Astrocyte (in vitro differentiated cells and primary cell): Measurements from ENCODE around the gene KLHL30. TPM values are rescaled to one million over a fixed set of nuclear protein-coding genes. Genes with fewer than 3 reads are reported as not detected.

ENCODE experiments used
- DNase-seq: peaks from one replicate; pipeline ENCODE4 v3.0.0-alpha.2; 2010; ENCODE audit warnings: low read depth
- FAIRE-seq: peaks from 2 replicates; lab custom pipeline; 2011; peaks lifted over from hg19 to GRCh38; lab: Jason Lieb, UNC
- H2AFZ ChIP-seq: 2 replicates; pipeline ENCODE4 v1.6.0; 2012; ENCODE audit warnings: low read depth, low read length, inconsistent platforms
- H3K27ac ChIP-seq: 2 replicates; pipeline ENCODE4 v1.5.1; 2011; ENCODE audit warnings: low read depth, low read length, inconsistent platforms
- H3K27me3 ChIP-seq: 2 replicates; pipeline ENCODE4 v1.6.0; 2011; ENCODE audit warnings: low read length, inconsistent platforms; ENCODE audit not compliant: insufficient read depth
- H3K36me3 ChIP-seq: 2 replicates; pipeline ENCODE4 v1.5.1; 2011; ENCODE audit warnings: low read length, inconsistent platforms; ENCODE audit not compliant: insufficient read depth
- H3K4me1 ChIP-seq: 2 replicates; pipeline ENCODE4 v1.5.1; 2011; ENCODE audit warnings: low read length, inconsistent platforms; ENCODE audit not compliant: insufficient read depth
- H3K4me2 ChIP-seq: 2 replicates; pipeline ENCODE4 v1.6.0; 2012; ENCODE audit warnings: low read length, inconsistent platforms
- H3K4me3 ChIP-seq: 2 replicates; pipeline ENCODE4 v1.5.1; 2011; ENCODE audit warnings: low read depth, mild to moderate bottlenecking, low read length, inconsistent platforms; ENCODE audit not compliant: insufficient read depth
- H3K79me2 ChIP-seq: 2 replicates; pipeline ENCODE4 v1.6.0; 2012; ENCODE audit warnings: mild to moderate bottlenecking, low read length, inconsistent platforms; ENCODE audit not compliant: insufficient read depth
- H3K9ac ChIP-seq: 2 replicates; pipeline ENCODE4 v1.6.0; 2012; ENCODE audit warnings: mild to moderate bottlenecking, low read length, inconsistent platforms
- H3K9me3 ChIP-seq: 2 replicates; pipeline ENCODE4 v1.5.1; 2012; ENCODE audit warnings: low read depth, mild to moderate bottlenecking, low read length, inconsistent platforms; ENCODE audit not compliant: insufficient read depth
- H4K20me1 ChIP-seq: 2 replicates; pipeline ENCODE4 v1.6.0; 2012; ENCODE audit warnings: low read length, inconsistent platforms; ENCODE audit not compliant: insufficient read depth
- H3K27ac Mint-ChIP-seq: one replicate; pipeline ENCODE4 v1.8.0; 2021; ENCODE audit warnings: mild to moderate bottlenecking, mixed read lengths; ENCODE audit not compliant: unreplicated experiment
- H3K27me3 Mint-ChIP-seq: one replicate; pipeline ENCODE4 v1.8.0; 2021; ENCODE audit warnings: low read depth, mixed read lengths; ENCODE audit not compliant: unreplicated experiment
- H3K36me3 Mint-ChIP-seq: one replicate; pipeline ENCODE4 v1.8.0; 2021; ENCODE audit warnings: low read depth, mixed read lengths; ENCODE audit not compliant: unreplicated experiment
- H3K4me1 Mint-ChIP-seq: one replicate; pipeline ENCODE4 v1.8.0; 2021; ENCODE audit warnings: low read depth, mixed read lengths; ENCODE audit not compliant: unreplicated experiment
- H3K4me3 Mint-ChIP-seq: one replicate; pipeline ENCODE4 v1.8.0; 2021; ENCODE audit warnings: mild to moderate bottlenecking, moderate library complexity, mixed read lengths; ENCODE audit not compliant: unreplicated experiment
- H3K9me3 Mint-ChIP-seq: one replicate; pipeline ENCODE4 v1.8.0; 2021; ENCODE audit warnings: mild to moderate bottlenecking, mixed read lengths; ENCODE audit not compliant: unreplicated experiment
- EZH2 ChIP-seq: IDR thresholded peaks from 2 replicates; pipeline ENCODE4 v1.6.1; 2012; ENCODE audit warnings: mild to moderate bottlenecking, low read length, inconsistent platforms; ENCODE audit not compliant: insufficient read depth
- total RNA-seq: library from RNA; stranded (reverse); gene quantifications from 2 replicates; pipeline ENCODE4 v1.2.1, GENCODE V29; 2021
- TF ChIP-seq, protein P1 (sequence below): IDR thresholded peaks from 2 replicates; pipeline ENCODE4 v1.5.1; 2011; ENCODE audit warnings: low read depth, mild to moderate bottlenecking, inconsistent platforms, low read length, moderate library complexity; ENCODE audit not compliant: insufficient read depth

KLHL30 gene
- total RNA-seq, 1 donor from 2014 or later: 0.59 TPM

DNA sequence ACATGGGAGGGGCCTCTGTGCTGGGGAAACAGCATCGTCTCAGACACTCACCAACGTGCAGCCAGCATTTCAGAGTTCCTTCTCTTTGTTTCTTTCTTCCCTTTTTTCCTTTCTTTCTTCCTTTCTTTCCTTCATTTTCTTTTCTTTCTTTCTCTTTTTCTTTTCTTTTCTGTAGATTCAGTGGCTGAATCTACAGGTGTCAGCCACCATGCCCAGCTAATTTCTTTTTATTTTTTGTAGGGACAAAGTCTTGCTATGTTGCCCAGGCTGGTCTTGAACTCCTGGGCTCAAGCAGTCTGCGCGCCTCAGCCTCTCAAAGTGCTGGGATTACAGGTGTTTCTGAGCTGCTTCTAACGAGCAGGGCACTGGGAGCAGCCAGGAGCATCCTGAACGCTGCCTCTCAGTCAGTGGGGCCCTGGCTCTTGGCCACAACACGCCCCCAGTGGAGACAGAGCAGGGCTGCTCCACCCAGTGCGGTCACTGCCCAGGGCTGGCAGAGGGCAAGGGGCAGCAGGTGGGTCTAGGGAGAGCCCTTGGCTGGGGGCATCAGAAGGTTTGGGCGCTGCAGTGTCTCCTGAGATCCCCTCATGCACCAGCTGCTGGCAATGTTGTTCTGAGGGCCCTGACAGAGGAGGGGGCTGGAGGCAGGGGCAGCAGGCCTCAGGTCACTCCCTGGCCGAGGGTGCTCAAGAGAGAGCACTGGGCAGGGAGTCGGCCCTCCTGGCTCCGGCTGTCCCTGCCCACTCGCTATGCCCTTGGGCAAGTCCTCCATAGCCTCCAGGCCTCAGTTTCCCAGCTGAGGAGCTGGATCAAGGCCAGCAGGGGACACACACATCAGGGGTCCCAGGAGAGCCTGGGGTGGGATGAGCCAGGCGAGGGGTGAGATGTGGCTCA, 4.7 kb upstream of the KLHL30 start:
- H3K27me3 ChIP-seq: no peaks in the 10 kb centered on the region
- Mint-ChIP-seq H3K9me3 (no peaks in the 10 kb centered on the region), H3K4me1 (no peaks in the 10 kb centered on the region), H3K27ac (no peak overlapping the region), H3K27me3 (peaks cover 35% of the 10 kb centered on the region), H3K36me3 (no peaks in the 10 kb centered on the region), H3K4me3 (no peak overlapping the region)
- no peak overlapping the region for H3K27ac ChIP-seq
- no peaks in the 10 kb centered on the region for H4K20me1 ChIP-seq
- H3K4me1 ChIP-seq: no peaks in the 10 kb centered on the region
- H2AFZ ChIP-seq: no peak overlapping the region
- no peaks in the 10 kb centered on the region for H3K9me3 ChIP-seq
- no peak overlapping the region for H3K9ac ChIP-seq
- no peaks in the 10 kb centered on the region for H3K36me3 ChIP-seq
- FAIRE-seq: no peak
- no peak for DNase-seq
- H3K79me2 ChIP-seq: no peaks in the 10 kb centered on the region
- no peak overlapping the region for H3K4me3 ChIP-seq
- no peak overlapping the region for H3K4me2 ChIP-seq
- TF ChIP-seq, protein P1, sequence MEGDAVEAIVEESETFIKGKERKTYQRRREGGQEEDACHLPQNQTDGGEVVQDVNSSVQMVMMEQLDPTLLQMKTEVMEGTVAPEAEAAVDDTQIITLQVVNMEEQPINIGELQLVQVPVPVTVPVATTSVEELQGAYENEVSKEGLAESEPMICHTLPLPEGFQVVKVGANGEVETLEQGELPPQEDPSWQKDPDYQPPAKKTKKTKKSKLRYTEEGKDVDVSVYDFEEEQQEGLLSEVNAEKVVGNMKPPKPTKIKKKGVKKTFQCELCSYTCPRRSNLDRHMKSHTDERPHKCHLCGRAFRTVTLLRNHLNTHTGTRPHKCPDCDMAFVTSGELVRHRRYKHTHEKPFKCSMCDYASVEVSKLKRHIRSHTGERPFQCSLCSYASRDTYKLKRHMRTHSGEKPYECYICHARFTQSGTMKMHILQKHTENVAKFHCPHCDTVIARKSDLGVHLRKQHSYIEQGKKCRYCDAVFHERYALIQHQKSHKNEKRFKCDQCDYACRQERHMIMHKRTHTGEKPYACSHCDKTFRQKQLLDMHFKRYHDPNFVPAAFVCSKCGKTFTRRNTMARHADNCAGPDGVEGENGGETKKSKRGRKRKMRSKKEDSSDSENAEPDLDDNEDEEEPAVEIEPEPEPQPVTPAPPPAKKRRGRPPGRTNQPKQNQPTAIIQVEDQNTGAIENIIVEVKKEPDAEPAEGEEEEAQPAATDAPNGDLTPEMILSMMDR: no peak
- no peak for TF ChIP-seq EZH2

DNA sequence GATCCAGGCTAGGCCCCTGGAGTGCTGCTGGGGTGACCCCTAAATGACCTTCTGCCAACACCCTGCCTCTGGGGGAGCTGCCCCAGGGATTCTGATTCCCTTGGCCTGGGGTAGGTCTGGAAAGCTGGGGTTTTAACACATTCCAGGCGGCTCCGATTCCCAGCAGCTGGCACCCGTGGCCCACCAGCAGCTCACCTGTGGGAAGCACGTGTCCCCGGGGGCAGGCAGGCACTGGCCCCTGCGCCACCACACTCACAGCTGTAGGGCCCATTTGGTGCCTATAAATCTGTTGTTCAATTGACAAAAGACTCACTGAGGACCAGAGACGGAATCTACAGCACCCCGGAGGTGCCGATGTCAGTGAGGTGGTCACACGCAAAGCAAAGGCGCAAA, 4.1 kb upstream of the KLHL30 start:
- FAIRE-seq: no peak
- H3K9me3 Mint-ChIP-seq: no peaks in the 10 kb centered on the region
- H3K27me3 Mint-ChIP-seq: peaks cover 35% of the 10 kb centered on the region
- no peak overlapping the region for H3K27ac ChIP-seq
- H3K4me2 ChIP-seq: no peak overlapping the region
- no peak overlapping the region for H3K4me3 Mint-ChIP-seq
- no peak overlapping the region for H3K9ac ChIP-seq
- H2AFZ ChIP-seq: no peak overlapping the region
- no peaks in the 10 kb centered on the region for H3K9me3 ChIP-seq
- H3K4me1 ChIP-seq: no peaks in the 10 kb centered on the region
- H3K36me3 ChIP-seq: no peaks in the 10 kb centered on the region
- no peak for DNase-seq
- TF ChIP-seq, protein P1: no peak
- no peak for TF ChIP-seq EZH2
- H4K20me1 ChIP-seq: no peaks in the 10 kb centered on the region
- no peaks in the 10 kb centered on the region for H3K36me3 Mint-ChIP-seq
- no peak overlapping the region for H3K27ac Mint-ChIP-seq
- H3K4me3 ChIP-seq: no peak overlapping the region
- no peaks in the 10 kb centered on the region for H3K4me1 Mint-ChIP-seq
- no peaks in the 10 kb centered on the region for H3K27me3 ChIP-seq
- no peaks in the 10 kb centered on the region for H3K79me2 ChIP-seq

DNA sequence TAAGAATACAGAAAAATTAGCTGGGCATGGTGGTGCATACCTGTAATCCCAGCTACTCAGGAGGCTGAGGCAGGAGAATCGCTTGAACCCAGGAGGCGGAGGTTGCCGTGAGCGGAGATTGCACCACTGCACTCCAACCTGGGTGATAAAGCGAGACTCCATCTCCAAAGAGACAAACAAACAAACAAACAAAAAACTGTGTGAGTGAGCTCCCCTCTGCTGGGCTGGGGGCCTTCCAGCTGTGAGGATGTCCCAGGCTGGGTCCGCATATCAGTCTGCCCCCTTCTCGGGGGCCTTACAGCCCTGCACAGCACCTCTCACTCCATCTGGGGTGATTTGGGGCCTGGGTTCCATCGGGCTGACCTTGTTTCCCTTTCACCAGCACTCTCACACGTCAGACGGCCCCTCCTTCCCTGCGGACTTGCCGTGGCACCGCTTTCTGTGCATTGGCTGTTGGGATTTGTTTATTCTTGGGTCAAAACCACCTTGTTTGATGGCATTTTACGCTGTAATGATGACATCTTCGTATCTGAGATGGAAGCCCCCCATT, 2.8 kb upstream of the KLHL30 start:
- no peak for TF ChIP-seq EZH2
- TF ChIP-seq, protein P1: no peak
- Histone ChIP-seq H2AFZ (no peak overlapping the region), H3K4me1 (no peaks in the 10 kb centered on the region), H3K27ac (no peak overlapping the region), H3K27me3 (no peaks in the 10 kb centered on the region), H3K4me2 (no peak overlapping the region), H3K4me3 (no peak overlapping the region), H3K36me3 (no peaks in the 10 kb centered on the region), H3K9me3 (no peaks in the 10 kb centered on the region), H3K79me2 (no peaks in the 10 kb centered on the region), H4K20me1 (no peaks in the 10 kb centered on the region), H3K9ac (no peak overlapping the region)
- H3K27me3 Mint-ChIP-seq: peaks cover 35% of the 10 kb centered on the region
- DNase-seq: no peak
- no peaks in the 10 kb centered on the region for H3K9me3 Mint-ChIP-seq
- no peaks in the 10 kb centered on the region for H3K36me3 Mint-ChIP-seq
- no peak overlapping the region for H3K4me3 Mint-ChIP-seq
- no peak for FAIRE-seq
- H3K27ac Mint-ChIP-seq: no peak overlapping the region
- no peaks in the 10 kb centered on the region for H3K4me1 Mint-ChIP-seq
